GM23338 (cell line): ENCODE measurements around the gene ZYG11A. TPM values are rescaled to one million over a fixed set of nuclear protein-coding genes. Genes with fewer than 3 reads are reported as not detected.

Experiments used
- ATAC-seq: fragments of 200-7000 bp; cut with Tn5 transposase; 3 replicates; pipeline ENCODE4 v1.9.1; 2020
- DNase-seq: peaks from one replicate; pipeline ENCODE4 v3.0.0-alpha.2; 2015; ENCODE audit warnings: low spot score
- H2AFZ ChIP-seq: fragments of 200-600 bp; sonication (generic); 2 replicates; pipeline ENCODE4 v1.8.0; 2016; ENCODE audit warnings: antibody characterized with exemption, mild to moderate bottlenecking, moderate library complexity
- H3F3A ChIP-seq: fragments of 200-600 bp; sonication (generic); replicated peaks from 2 replicates; pipeline ENCODE4 v1.8.0; 2017; ENCODE audit warnings: antibody characterized with exemption, mixed run types, low read depth
- H3K27ac ChIP-seq: fragments of 200-600 bp; sonication (generic); 2 replicates; pipeline ENCODE4 v1.6.1; 2016; ENCODE audit warnings: low read depth
- H3K27me3 ChIP-seq: fragments of 200-600 bp; sonication (generic); 2 replicates; pipeline ENCODE4 v1.8.0; 2016; ENCODE audit warnings: mild to moderate bottlenecking, mixed run types, moderate library complexity; ENCODE audit not compliant: insufficient read depth
- H3K36me3 ChIP-seq: fragments of 200-600 bp; sonication (generic); 2 replicates; pipeline ENCODE4 v1.8.0; 2016; ENCODE audit warnings: mild to moderate bottlenecking; ENCODE audit not compliant: insufficient read depth
- H3K4me1 ChIP-seq: fragments of 200-600 bp; sonication (generic); 2 replicates; pipeline ENCODE4 v1.8.0; 2016; ENCODE audit warnings: mild to moderate bottlenecking, moderate library complexity; ENCODE audit not compliant: insufficient read depth
- H3K4me2 ChIP-seq: fragments of 200-600 bp; sonication (generic); 2 replicates; pipeline ENCODE4 v1.7.1; 2017; ENCODE audit warnings: mixed run types
- H3K4me3 ChIP-seq: fragments of 200-600 bp; sonication (generic); 2 replicates; pipeline ENCODE4 v1.6.1; 2016; ENCODE audit warnings: mixed run types
- H3K79me2 ChIP-seq: fragments of 200-600 bp; sonication (generic); replicated peaks from 2 replicates; pipeline ENCODE4 v1.8.0; 2017; ENCODE audit warnings: mild to moderate bottlenecking; ENCODE audit not compliant: insufficient read depth
- H3K9me2 ChIP-seq: fragments of 200-600 bp; sonication (generic); 2 replicates; pipeline ENCODE4 v1.8.0; 2017; ENCODE audit not compliant: insufficient read depth
- H4K20me1 ChIP-seq: fragments of 200-600 bp; sonication (generic); replicated peaks from 2 replicates; pipeline ENCODE4 v1.8.0; 2017; ENCODE audit warnings: mild to moderate bottlenecking; ENCODE audit not compliant: insufficient read depth
- H3K27ac Mint-ChIP-seq: 2 replicates; pipeline ENCODE4 v1.8.0; 2020; ENCODE audit warnings: inconsistent platforms, mild to moderate bottlenecking, moderate library complexity, mixed read lengths
- H3K27me3 Mint-ChIP-seq: 3 replicates; pipeline ENCODE4 v1.8.0; 2022; ENCODE audit warnings: low read depth, mild to moderate bottlenecking, moderate library complexity, mixed read lengths, inconsistent platforms; ENCODE audit not compliant: insufficient read depth, poor library complexity
- H3K36me3 Mint-ChIP-seq: 3 replicates; pipeline ENCODE4 v1.8.0; 2021; ENCODE audit warnings: low read depth, mild to moderate bottlenecking, inconsistent platforms, moderate library complexity, mixed read lengths
- H3K4me1 Mint-ChIP-seq: 3 replicates; pipeline ENCODE4 v1.8.0; 2020; ENCODE audit warnings: mild to moderate bottlenecking, inconsistent platforms, mixed read lengths
- H3K4me3 Mint-ChIP-seq: 3 replicates; pipeline ENCODE4 v1.8.0; 2021; ENCODE audit warnings: moderate library complexity, mild to moderate bottlenecking, inconsistent platforms, mixed read lengths
- H3K9me3 Mint-ChIP-seq: 3 replicates; pipeline ENCODE4 v1.8.0; 2020; ENCODE audit warnings: moderate library complexity, mild to moderate bottlenecking, inconsistent platforms, mixed read lengths
- CREB1 ChIP-seq: fragments of 250-450 bp; sonication (Bioruptor Pico); IDR thresholded peaks from 2 replicates; pipeline ENCODE4 v1.5.0; 2020; ENCODE audit warnings: low read depth, mild to moderate bottlenecking, moderate library complexity
- JUNB ChIP-seq: IDR thresholded peaks from one replicate; pipeline ENCODE4 v1.6.1; 2016; ENCODE audit warnings: antibody characterized with exemption; ENCODE audit not compliant: unreplicated experiment
- NANOG ChIP-seq: IDR thresholded peaks from 2 replicates; pipeline ENCODE4 v1.6.1; 2016; ENCODE audit warnings: antibody characterized with exemption, borderline replicate concordance
- POLR2AphosphoS5 ChIP-seq: IDR thresholded peaks from 2 replicates; pipeline ENCODE4 v1.6.1; 2016; ENCODE audit warnings: antibody characterized with exemption, low read depth
- ZNF114 ChIP-seq: fragments of 250-450 bp; sonication (Bioruptor Pico); IDR thresholded peaks from 2 replicates; pipeline ENCODE4 v1.5.0; 2020; ENCODE audit warnings: mild to moderate bottlenecking, moderate library complexity
- ZNF331 ChIP-seq: fragments of 250-450 bp; sonication (Bioruptor Pico); IDR thresholded peaks from 2 replicates; pipeline ENCODE4 v1.5.0; 2020; ENCODE audit warnings: low read depth, mild to moderate bottlenecking, moderate library complexity
- polyA plus RNA-seq: library from polyadenylated mRNA; unstranded; fragments of >200 nt; fragmentation: Nextera tagmentation; extraction: Ambion mirVana; gene quantifications from 2 replicates; pipeline ENCODE4 v1.2.1, GENCODE V29; 2016
- total RNA-seq: library from RNA; depleted of rRNA; stranded (reverse); fragments of >200 nt; shearing (Covaris generic); gene quantifications from 2 replicates; pipeline ENCODE4 v1.2.3, GENCODE V29; 2014
- TF ChIP-seq, protein P1 (sequence below): fragments of 250-450 bp; sonication (Bioruptor Pico); IDR thresholded peaks from 2 replicates; pipeline ENCODE4 v1.5.0; 2020; ENCODE audit warnings: mild to moderate bottlenecking, moderate library complexity
- TF ChIP-seq, protein P2 (sequence below), 2 experiments: fragments of 200-600 bp in 1 of 2; sonication (generic) in 1 of 2; conservative IDR thresholded peaks; 2 replicates each; pipeline versions ENCODE4 v1.5.1 to v1.6.1; 2016 to 2017; ENCODE audit warnings: antibody characterized with exemption in 2 of 2, low read depth in 2 of 2, mild to moderate bottlenecking in 2 of 2, moderate library complexity in 1 of 2
- TF ChIP-seq, protein P3 (sequence below): IDR thresholded peaks from 2 replicates; pipeline ENCODE4 v1.6.1; 2016; ENCODE audit warnings: antibody characterized with exemption

ZYG11A gene
- total and polyA plus RNA-seq, 2 experiments from 2014 or later: 1.3 to 4.8 TPM

DNA sequence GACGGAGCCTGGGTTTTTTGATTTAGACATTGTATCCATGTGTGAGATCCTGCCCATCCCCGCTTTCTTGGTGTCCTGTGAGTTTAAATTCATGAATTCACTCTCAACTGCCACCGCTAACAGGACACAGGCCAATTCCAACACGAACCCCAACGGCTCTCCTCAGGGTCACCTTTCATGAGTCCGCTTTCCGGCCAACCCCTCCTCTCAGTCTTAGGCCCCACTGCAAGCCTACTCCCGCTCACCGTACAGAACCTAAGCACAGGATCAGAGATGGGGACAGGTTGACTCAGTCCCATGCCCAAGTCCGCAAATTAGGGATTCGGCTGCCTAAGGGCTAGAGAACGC is 84.3 kb downstream of the ZYG11A start:
- no peak for TF ChIP-seq JUNB
- no peak for TF ChIP-seq NANOG
- TF ChIP-seq CREB1: no peak
- TF ChIP-seq, protein P1, sequence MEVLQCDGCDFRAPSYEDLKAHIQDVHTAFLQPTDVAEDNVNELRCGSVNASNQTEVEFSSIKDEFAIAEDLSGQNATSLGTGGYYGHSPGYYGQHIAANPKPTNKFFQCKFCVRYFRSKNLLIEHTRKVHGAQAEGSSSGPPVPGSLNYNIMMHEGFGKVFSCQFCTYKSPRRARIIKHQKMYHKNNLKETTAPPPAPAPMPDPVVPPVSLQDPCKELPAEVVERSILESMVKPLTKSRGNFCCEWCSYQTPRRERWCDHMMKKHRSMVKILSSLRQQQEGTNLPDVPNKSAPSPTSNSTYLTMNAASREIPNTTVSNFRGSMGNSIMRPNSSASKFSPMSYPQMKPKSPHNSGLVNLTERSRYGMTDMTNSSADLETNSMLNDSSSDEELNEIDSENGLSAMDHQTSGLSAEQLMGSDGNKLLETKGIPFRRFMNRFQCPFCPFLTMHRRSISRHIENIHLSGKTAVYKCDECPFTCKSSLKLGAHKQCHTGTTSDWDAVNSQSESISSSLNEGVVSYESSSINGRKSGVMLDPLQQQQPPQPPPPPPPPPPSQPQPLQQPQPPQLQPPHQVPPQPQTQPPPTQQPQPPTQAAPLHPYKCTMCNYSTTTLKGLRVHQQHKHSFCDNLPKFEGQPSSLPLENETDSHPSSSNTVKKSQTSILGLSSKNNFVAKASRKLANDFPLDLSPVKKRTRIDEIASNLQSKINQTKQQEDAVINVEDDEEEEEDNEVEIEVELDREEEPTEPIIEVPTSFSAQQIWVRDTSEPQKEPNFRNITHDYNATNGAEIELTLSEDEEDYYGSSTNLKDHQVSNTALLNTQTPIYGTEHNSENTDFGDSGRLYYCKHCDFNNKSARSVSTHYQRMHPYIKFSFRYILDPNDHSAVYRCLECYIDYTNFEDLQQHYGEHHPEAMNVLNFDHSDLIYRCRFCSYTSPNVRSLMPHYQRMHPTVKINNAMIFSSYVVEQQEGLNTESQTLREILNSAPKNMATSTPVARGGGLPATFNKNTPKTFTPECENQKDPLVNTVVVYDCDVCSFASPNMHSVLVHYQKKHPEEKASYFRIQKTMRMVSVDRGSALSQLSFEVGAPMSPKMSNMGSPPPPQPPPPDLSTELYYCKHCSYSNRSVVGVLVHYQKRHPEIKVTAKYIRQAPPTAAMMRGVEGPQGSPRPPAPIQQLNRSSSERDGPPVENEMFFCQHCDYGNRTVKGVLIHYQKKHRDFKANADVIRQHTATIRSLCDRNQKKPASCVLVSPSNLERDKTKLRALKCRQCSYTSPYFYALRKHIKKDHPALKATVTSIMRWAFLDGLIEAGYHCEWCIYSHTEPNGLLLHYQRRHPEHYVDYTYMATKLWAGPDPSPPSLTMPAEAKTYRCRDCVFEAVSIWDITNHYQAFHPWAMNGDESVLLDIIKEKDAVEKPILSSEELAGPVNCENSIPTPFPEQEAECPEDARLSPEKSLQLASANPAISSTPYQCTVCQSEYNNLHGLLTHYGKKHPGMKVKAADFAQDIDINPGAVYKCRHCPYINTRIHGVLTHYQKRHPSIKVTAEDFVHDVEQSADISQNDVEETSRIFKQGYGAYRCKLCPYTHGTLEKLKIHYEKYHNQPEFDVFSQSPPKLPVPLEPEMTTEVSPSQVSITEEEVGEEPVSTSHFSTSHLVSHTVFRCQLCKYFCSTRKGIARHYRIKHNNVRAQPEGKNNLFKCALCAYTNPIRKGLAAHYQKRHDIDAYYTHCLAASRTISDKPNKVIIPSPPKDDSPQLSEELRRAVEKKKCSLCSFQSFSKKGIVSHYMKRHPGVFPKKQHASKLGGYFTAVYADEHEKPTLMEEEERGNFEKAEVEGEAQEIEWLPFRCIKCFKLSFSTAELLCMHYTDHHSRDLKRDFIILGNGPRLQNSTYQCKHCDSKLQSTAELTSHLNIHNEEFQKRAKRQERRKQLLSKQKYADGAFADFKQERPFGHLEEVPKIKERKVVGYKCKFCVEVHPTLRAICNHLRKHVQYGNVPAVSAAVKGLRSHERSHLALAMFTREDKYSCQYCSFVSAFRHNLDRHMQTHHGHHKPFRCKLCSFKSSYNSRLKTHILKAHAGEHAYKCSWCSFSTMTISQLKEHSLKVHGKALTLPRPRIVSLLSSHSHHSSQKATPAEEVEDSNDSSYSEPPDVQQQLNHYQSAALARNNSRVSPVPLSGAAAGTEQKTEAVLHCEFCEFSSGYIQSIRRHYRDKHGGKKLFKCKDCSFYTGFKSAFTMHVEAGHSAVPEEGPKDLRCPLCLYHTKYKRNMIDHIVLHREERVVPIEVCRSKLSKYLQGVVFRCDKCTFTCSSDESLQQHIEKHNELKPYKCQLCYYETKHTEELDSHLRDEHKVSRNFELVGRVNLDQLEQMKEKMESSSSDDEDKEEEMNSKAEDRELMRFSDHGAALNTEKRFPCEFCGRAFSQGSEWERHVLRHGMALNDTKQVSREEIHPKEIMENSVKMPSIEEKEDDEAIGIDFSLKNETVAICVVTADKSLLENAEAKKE (CRISPR knock-in tag): no peak
- no peak for TF ChIP-seq ZNF114 (CRISPR knock-in tag)
- no peak for TF ChIP-seq ZNF331 (CRISPR knock-in tag)
- TF ChIP-seq, protein P2, sequence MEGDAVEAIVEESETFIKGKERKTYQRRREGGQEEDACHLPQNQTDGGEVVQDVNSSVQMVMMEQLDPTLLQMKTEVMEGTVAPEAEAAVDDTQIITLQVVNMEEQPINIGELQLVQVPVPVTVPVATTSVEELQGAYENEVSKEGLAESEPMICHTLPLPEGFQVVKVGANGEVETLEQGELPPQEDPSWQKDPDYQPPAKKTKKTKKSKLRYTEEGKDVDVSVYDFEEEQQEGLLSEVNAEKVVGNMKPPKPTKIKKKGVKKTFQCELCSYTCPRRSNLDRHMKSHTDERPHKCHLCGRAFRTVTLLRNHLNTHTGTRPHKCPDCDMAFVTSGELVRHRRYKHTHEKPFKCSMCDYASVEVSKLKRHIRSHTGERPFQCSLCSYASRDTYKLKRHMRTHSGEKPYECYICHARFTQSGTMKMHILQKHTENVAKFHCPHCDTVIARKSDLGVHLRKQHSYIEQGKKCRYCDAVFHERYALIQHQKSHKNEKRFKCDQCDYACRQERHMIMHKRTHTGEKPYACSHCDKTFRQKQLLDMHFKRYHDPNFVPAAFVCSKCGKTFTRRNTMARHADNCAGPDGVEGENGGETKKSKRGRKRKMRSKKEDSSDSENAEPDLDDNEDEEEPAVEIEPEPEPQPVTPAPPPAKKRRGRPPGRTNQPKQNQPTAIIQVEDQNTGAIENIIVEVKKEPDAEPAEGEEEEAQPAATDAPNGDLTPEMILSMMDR (conservative IDR thresholded peaks at IDR 0.05; ENCODE audit: low read depth in 2 of 2): no peak
- TF ChIP-seq POLR2AphosphoS5: no peak
- TF ChIP-seq, protein P3, sequence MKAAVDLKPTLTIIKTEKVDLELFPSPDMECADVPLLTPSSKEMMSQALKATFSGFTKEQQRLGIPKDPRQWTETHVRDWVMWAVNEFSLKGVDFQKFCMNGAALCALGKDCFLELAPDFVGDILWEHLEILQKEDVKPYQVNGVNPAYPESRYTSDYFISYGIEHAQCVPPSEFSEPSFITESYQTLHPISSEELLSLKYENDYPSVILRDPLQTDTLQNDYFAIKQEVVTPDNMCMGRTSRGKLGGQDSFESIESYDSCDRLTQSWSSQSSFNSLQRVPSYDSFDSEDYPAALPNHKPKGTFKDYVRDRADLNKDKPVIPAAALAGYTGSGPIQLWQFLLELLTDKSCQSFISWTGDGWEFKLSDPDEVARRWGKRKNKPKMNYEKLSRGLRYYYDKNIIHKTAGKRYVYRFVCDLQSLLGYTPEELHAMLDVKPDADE: no peak
- peak overlapping the region; percentile 100 for H2AFZ ChIP-seq
- 0 out of 2 replicates have a peak, but pooled peaks cover 5% of the 10 kb centered on the region for H3K4me1 ChIP-seq
- Mint-ChIP-seq H3K9me3 (peaks cover 2% of the 10 kb centered on the region; the same call in 1 of the 3 replicates), H3K36me3 (no peaks in the 10 kb centered on the region; the same call in 2 of the 3 replicates), H3K27ac (no peak overlapping the region), H3K27me3 (peaks cover 48% of the 10 kb centered on the region), H3K4me1 (peaks cover 6% of the 10 kb centered on the region), H3K4me3 (peak overlapping the region; percentile 74)
- no peak for ATAC-seq
- H3K9me2 ChIP-seq: no peaks in the 10 kb centered on the region
- no peaks in the 10 kb centered on the region for H4K20me1 ChIP-seq
- no peak overlapping the region for H3K27ac ChIP-seq
- no peaks in the 10 kb centered on the region for H3F3A ChIP-seq
- peaks cover 61% of the 10 kb centered on the region for H3K27me3 ChIP-seq
- H3K4me3 ChIP-seq: peak overlapping the region; percentile 84
- no peaks in the 10 kb centered on the region for H3K36me3 ChIP-seq
- peak overlapping the region; percentile 97 for H3K4me2 ChIP-seq
- no peaks in the 10 kb centered on the region for H3K79me2 ChIP-seq
- DNase-seq: no peak
